Spleen (tissue), 7 donors: Measurements from ENCODE around the gene PTPN13.

Experiments
- CTCF ChIP-seq, 11 experiments: fragments of 200-600 bp in 7 of 11; fragments of 450-650 bp in 4 of 11; sonication (generic) in 4 of 11; IDR thresholded peaks in 8 of 11; conservative IDR thresholded peaks in 3 of 11; 1 replicate in 7 of 11; 2 replicates in 4 of 11; pipeline versions ENCODE4 v1.4.0 to v1.8.0; 2016 to 2021; ENCODE audit warnings: antibody characterized with exemption in 11 of 11, inconsistent platforms in 4 of 11, mild to moderate bottlenecking in 1 of 11
- POLR2AphosphoS5 ChIP-seq, 3 donors: sonication (generic); formaldehyde crosslinking; IDR thresholded peaks; one replicate each; pipeline ENCODE4 v1.5.1; 2017; ENCODE audit warnings: antibody characterized with exemption in 3 of 3
- donor health status: DM: no; HTN: no; CAD: no; lungs with moderate emphysema.
- donor health status: DM: no; HTN: no; CAD: no.
- donor health status: DM: no; HTN: no; CAD: no.

- no peak for TF ChIP-seq POLR2AphosphoS5 (IDR thresholded peaks at IDR 0.05)
- no peak for TF ChIP-seq CTCF (IDR thresholded peaks at IDR 0.05 in 8 of 11, conservative IDR thresholded peaks at IDR 0.05 in 3 of 11)
Observed at GRCh38 chr4:86819561-86819960, 225.4 kb downstream of the PTPN13 start.
